GM23248 (cell line): Measurements from ENCODE around the gene TMEM169. TPM values are rescaled to one million over a fixed set of nuclear protein-coding genes. Genes with fewer than 3 reads are reported as not detected.

Source experiments
- DNase-seq: peaks from one replicate; pipeline ENCODE4 v3.0.0-alpha.2; 2015
- H2AFZ ChIP-seq: fragments of 200-600 bp; sonication (generic); 2 replicates; pipeline ENCODE4 v1.6.1; 2016; ENCODE audit warnings: antibody characterized with exemption
- H3F3A ChIP-seq: fragments of 200-600 bp; sonication (generic); 2 replicates; pipeline ENCODE4 v1.6.1; 2016; ENCODE audit warnings: mild to moderate bottlenecking, antibody characterized with exemption, mixed run types; ENCODE audit not compliant: insufficient read depth
- H3K27ac ChIP-seq: fragments of 200-600 bp; sonication (generic); 2 replicates; pipeline ENCODE4 v1.5.1; 2016; ENCODE audit warnings: mild to moderate bottlenecking
- H3K27me3 ChIP-seq: fragments of 200-600 bp; sonication (generic); replicated peaks from 2 replicates; pipeline ENCODE4 v1.6.1; 2016; ENCODE audit warnings: mild to moderate bottlenecking; ENCODE audit not compliant: insufficient read depth
- H3K36me3 ChIP-seq: fragments of 200-600 bp; sonication (generic); 2 replicates; pipeline ENCODE4 v1.6.1; 2016; ENCODE audit warnings: low read depth, mild to moderate bottlenecking
- H3K4me1 ChIP-seq: fragments of 200-600 bp; sonication (generic); 2 replicates; pipeline ENCODE4 v1.6.1; 2016; ENCODE audit warnings: mild to moderate bottlenecking; ENCODE audit not compliant: insufficient read depth
- H3K4me2 ChIP-seq: fragments of 200-600 bp; sonication (generic); one replicate; pipeline ENCODE4 v1.6.1; 2016; ENCODE audit warnings: mild to moderate bottlenecking; ENCODE audit not compliant: unreplicated experiment
- H3K4me3 ChIP-seq: fragments of 200-600 bp; sonication (generic); 2 replicates; pipeline ENCODE4 v1.5.1; 2016; ENCODE audit warnings: mild to moderate bottlenecking
- H3K79me2 ChIP-seq: fragments of 200-600 bp; sonication (generic); 2 replicates; pipeline ENCODE4 v1.6.1; 2016; ENCODE audit warnings: mild to moderate bottlenecking; ENCODE audit not compliant: insufficient read depth
- H3K9ac ChIP-seq: fragments of 200-600 bp; sonication (generic); 2 replicates; pipeline ENCODE4 v1.6.1; 2016; ENCODE audit warnings: mild to moderate bottlenecking
- H3K9me2 ChIP-seq: fragments of 200-600 bp; sonication (generic); 2 replicates; pipeline ENCODE4 v1.6.1; 2016; ENCODE audit warnings: mixed run types, mild to moderate bottlenecking, moderate library complexity; ENCODE audit not compliant: insufficient read depth
- H3K9me3 ChIP-seq: fragments of 200-600 bp; sonication (generic); one replicate; pipeline ENCODE4 v1.6.1; 2017; ENCODE audit warnings: low read depth
- H4K20me1 ChIP-seq: fragments of 200-600 bp; sonication (generic); 2 replicates; pipeline ENCODE4 v1.6.0; 2016; ENCODE audit not compliant: insufficient read depth
- EZH2 ChIP-seq: fragments of 200-600 bp; sonication (generic); IDR thresholded peaks from 2 replicates; pipeline ENCODE4 v1.6.1; 2018; ENCODE audit warnings: antibody characterized with exemption, mild to moderate bottlenecking; ENCODE audit not compliant: insufficient read depth, poor library complexity, severe bottlenecking
- EZH2phosphoT487 ChIP-seq: fragments of 200-600 bp; sonication (generic); IDR thresholded peaks from 2 replicates; pipeline ENCODE4 v1.6.1; 2018; ENCODE audit warnings: antibody characterized with exemption, moderate library complexity, mild to moderate bottlenecking, low read depth; ENCODE audit not compliant: insufficient read depth
- WGBS, 2 experiments: methylation state at CpG; one replicate each; pipeline ENCODE4 v1.1.6; 2015 to 2017; ENCODE audit warnings: low lambda C conversion rate in 2 of 2, low coverage in 1 of 2; ENCODE audit errors: missing lambda C conversion rate in 2 of 2; 5-methylcytosine and 5-hydroxymethylcytosine counted together
- in situ Hi-C: fragments of 300-500 bp; cut with MboI; formaldehyde crosslinking; loops from 2 replicates; pipeline ENCODE4 v1.15.0; 2020
- polyA plus RNA-seq: library from polyadenylated mRNA; unstranded; fragments of >200 nt; fragmentation: Nextera tagmentation; extraction: Ambion mirVana; gene quantifications from 2 replicates; pipeline ENCODE4 v1.2.1, GENCODE V29; 2016
- total RNA-seq: library from RNA; depleted of rRNA; stranded (reverse); fragments of >200 nt; shearing (Covaris generic); gene quantifications from 2 replicates; pipeline ENCODE4 v1.2.3, GENCODE V29; 2014

Gene TMEM169
- total and polyA plus RNA-seq, 2 experiments from 2014 or later: under 0.01 to 0.11 TPM

GRCh38 chr2:216049452-216049851 lies 32.3 kb upstream of the TMEM169 start:
- Histone ChIP-seq H3K4me2 (no peak overlapping the region), H3K79me2 (no peaks in the 10 kb centered on the region), H3K9me2 (no peaks in the 10 kb centered on the region), H3K4me1 (no peaks in the 10 kb centered on the region), H3K27ac (no peak overlapping the region), H3K27me3 (no peaks in the 10 kb centered on the region), H3K9ac (no peak overlapping the region), H4K20me1 (no peaks in the 10 kb centered on the region), H3K9me3 (no peaks in the 10 kb centered on the region), H3F3A (no peaks in the 10 kb centered on the region), H3K4me3 (no peak overlapping the region), H2AFZ (no peak overlapping the region), H3K36me3 (no peaks in the 10 kb centered on the region)
- WGBS, 2 experiments: 39 to 49% methylated on average over 2 of the region's 2 CpGs
- no peak for TF ChIP-seq EZH2
- in situ Hi-C loops: no loop called here
- no peak for DNase-seq

- in situ Hi-C loops: no loop called here
- TF ChIP-seq EZH2phosphoT487: no peak
- no peak for TF ChIP-seq EZH2
- Histone ChIP-seq H3F3A (no peaks in the 10 kb centered on the region), H3K4me2 (no peak overlapping the region), H3K9me2 (no peaks in the 10 kb centered on the region), H4K20me1 (no peaks in the 10 kb centered on the region), H3K36me3 (no peaks in the 10 kb centered on the region), H3K4me3 (no peak overlapping the region), H3K9ac (no peak overlapping the region), H3K4me1 (no peaks in the 10 kb centered on the region), H3K9me3 (no peaks in the 10 kb centered on the region), H2AFZ (no peak overlapping the region), H3K79me2 (no peaks in the 10 kb centered on the region), H3K27me3 (no peaks in the 10 kb centered on the region), H3K27ac (no peak overlapping the region)
- WGBS, 2 experiments: 94 to 96% methylated on average over 3 of the region's 3 CpGs
- DNase-seq: no peak
Observed at GRCh38 chr2:216051350-216051749, 30.4 kb upstream of the TMEM169 start.

GRCh38 chr2:216052420-216052819 lies 29.3 kb upstream of the TMEM169 start:
- no peaks in the 10 kb centered on the region for H3K79me2 ChIP-seq
- no peaks in the 10 kb centered on the region for H3K36me3 ChIP-seq
- no peaks in the 10 kb centered on the region for H4K20me1 ChIP-seq
- TF ChIP-seq EZH2phosphoT487: no peak
- TF ChIP-seq EZH2: no peak
- no peaks in the 10 kb centered on the region for H3K9me2 ChIP-seq
- in situ Hi-C loops: no loop called here
- no peaks in the 10 kb centered on the region for H3K27me3 ChIP-seq
- no peaks in the 10 kb centered on the region for H3K9me3 ChIP-seq
- peaks cover 7% of the 10 kb centered on the region; the same call in 1 of the 2 replicates for H3F3A ChIP-seq
- no peak overlapping the region for H3K4me3 ChIP-seq
- H3K9ac ChIP-seq: no peak overlapping the region
- no peak overlapping the region for H3K27ac ChIP-seq
- H3K4me1 ChIP-seq: peaks cover 5% of the 10 kb centered on the region
- H3K4me2 ChIP-seq: no peak overlapping the region
- H2AFZ ChIP-seq: no peak overlapping the region
- WGBS, 2 experiments: 92 to 97% methylated on average over 2 of the region's 2 CpGs
- DNase-seq: no peak

GRCh38 chr2:216055680-216056079 lies 26.0 kb upstream of the TMEM169 start:
- H3K4me2 ChIP-seq: no peak overlapping the region
- no peak for DNase-seq
- H3K36me3 ChIP-seq: no peaks in the 10 kb centered on the region
- H3K9me3 ChIP-seq: no peaks in the 10 kb centered on the region
- peaks cover 15% of the 10 kb centered on the region for H3K4me1 ChIP-seq
- no peaks in the 10 kb centered on the region for H3K79me2 ChIP-seq
- peaks cover 7% of the 10 kb centered on the region; the same call in 1 of the 2 replicates for H3F3A ChIP-seq
- H3K4me3 ChIP-seq: no peak overlapping the region
- H4K20me1 ChIP-seq: no peaks in the 10 kb centered on the region
- H3K27me3 ChIP-seq: no peaks in the 10 kb centered on the region
- H2AFZ ChIP-seq: no peak overlapping the region
- in situ Hi-C loops: no loop called here
- WGBS, 2 experiments: 96% methylated on average over 4 of the region's 4 CpGs
- no peaks in the 10 kb centered on the region for H3K9me2 ChIP-seq
- no peak overlapping the region for H3K9ac ChIP-seq
- H3K27ac ChIP-seq: no peak overlapping the region
- TF ChIP-seq EZH2 (no peak), EZH2phosphoT487 (no peak)

DNA sequence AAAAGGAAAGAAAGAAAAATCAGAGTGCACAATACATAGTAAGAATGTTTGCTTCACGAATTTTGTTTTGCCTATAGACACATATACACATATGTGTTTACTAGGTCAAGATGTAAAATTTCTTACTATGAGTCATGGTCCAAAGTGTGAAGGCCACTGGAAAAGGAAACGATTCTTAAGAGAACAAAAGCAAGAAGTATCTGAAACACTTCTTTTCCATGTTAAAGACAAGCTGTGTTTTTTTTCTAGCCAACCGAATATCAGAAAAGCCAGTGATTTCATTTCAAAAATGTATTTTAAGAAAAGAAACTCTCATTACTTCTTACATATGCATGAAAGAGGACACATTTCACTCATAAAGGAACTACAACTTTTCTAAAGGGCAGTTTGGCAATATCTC lies 25.0 kb upstream of the TMEM169 start:
- Histone ChIP-seq H3F3A (peaks cover 7% of the 10 kb centered on the region; the same call in 1 of the 2 replicates), H3K36me3 (no peaks in the 10 kb centered on the region), H4K20me1 (no peaks in the 10 kb centered on the region), H3K4me3 (no peak overlapping the region), H3K9me2 (no peaks in the 10 kb centered on the region), H2AFZ (no peak overlapping the region), H3K27ac (no peak overlapping the region), H3K9ac (no peak overlapping the region), H3K27me3 (no peaks in the 10 kb centered on the region), H3K4me2 (no peak overlapping the region), H3K79me2 (no peaks in the 10 kb centered on the region), H3K4me1 (peaks cover 15% of the 10 kb centered on the region), H3K9me3 (no peaks in the 10 kb centered on the region)
- TF ChIP-seq EZH2 (no peak), EZH2phosphoT487 (no peak)
- 64 to 74% methylated on average over 3 of the region's 3 CpGs for WGBS, 2 experiments
- DNase-seq: no peak
- in situ Hi-C loops: no loop called here
